Measurements from ENCODE around the gene C1R.

- TF ChIP-seq, protein P1, sequence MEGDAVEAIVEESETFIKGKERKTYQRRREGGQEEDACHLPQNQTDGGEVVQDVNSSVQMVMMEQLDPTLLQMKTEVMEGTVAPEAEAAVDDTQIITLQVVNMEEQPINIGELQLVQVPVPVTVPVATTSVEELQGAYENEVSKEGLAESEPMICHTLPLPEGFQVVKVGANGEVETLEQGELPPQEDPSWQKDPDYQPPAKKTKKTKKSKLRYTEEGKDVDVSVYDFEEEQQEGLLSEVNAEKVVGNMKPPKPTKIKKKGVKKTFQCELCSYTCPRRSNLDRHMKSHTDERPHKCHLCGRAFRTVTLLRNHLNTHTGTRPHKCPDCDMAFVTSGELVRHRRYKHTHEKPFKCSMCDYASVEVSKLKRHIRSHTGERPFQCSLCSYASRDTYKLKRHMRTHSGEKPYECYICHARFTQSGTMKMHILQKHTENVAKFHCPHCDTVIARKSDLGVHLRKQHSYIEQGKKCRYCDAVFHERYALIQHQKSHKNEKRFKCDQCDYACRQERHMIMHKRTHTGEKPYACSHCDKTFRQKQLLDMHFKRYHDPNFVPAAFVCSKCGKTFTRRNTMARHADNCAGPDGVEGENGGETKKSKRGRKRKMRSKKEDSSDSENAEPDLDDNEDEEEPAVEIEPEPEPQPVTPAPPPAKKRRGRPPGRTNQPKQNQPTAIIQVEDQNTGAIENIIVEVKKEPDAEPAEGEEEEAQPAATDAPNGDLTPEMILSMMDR (IDR thresholded peaks at IDR 0.05; ENCODE audit: low read depth, low read length): no peak
- TF ChIP-seq, protein P2, sequence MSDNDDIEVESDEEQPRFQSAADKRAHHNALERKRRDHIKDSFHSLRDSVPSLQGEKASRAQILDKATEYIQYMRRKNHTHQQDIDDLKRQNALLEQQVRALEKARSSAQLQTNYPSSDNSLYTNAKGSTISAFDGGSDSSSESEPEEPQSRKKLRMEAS (IDR thresholded peaks at IDR 0.05; ENCODE audit: low read depth, low read length): no peak
- no peak for TF ChIP-seq POLR2A (IDR thresholded peaks at IDR 0.05; ENCODE audit: extremely low read depth, insufficient read length)
Observed at GRCh38 chr12:7096006-7096932, 4.0 kb upstream of the C1R start.

Data from NB4 (cell line).